ENCODE data around the gene FRG2B. TPM values are rescaled to one million over a fixed set of nuclear protein-coding genes. Genes with fewer than 3 reads are reported as not detected.
"Not testable (repeated sequence)": the region's sequence is repeated elsewhere in the genome, so short reads cannot be mapped to it uniquely, and the experiment has no call there.

FRG2B gene
- not detected for polyA plus RNA-seq (ENCODE audit: insufficient read length)

DNA sequence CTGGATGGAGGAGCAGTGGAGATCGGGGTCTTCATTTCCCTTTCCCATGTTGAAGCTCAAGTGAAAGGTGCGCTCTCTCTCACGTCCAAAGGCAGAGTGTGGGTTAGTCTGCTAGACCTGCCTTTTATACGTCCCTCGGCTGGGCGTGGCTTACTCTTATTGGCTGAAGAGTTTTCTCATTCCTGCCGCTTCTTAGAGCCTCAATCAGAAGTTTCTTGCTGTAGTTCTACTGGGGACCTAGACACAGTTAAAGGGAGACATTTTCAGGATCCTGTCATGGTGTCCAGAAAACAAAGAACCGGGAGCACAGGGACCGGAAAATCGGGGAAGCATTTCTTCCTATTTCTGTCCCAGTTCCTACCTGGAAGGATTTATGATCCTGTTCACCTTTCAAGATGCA, at the start of gene FRG2B:
Gene FRG2B (minus strand): TSS at position 101 of the 400 bp plus-strand sequence. CDS start 53 bp downstream, at position 48.
- DNase-seq (ENCODE audit: low read depth): not testable (repeated sequence)

DNA sequence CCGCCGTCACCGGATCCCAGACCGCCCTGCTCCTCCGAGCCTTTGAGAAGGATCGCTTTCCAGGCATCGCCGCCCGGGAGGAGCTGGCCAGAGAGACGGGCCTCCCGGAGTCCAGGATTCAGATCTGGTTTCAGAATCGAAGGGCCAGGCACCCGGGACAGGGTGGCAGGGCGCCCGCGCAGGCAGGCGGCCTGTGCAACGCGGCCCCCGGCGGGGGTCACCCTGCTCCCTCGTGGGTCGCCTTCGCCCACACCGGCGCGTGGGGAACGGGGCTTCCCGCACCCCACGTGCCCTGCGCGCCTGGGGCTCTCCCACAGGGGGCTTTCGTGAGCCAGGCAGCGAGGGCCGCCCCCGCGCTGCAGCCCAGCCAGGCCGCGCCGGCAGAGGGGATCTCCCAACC, 40.9 kb upstream of the FRG2B start:
- not testable (repeated sequence) for DNase-seq (ENCODE audit: low read depth)

- DNase-seq (ENCODE audit: low read depth): not testable (repeated sequence)
Measured at GRCh38 chr10:133663544-133664160, 37.1 kb upstream of the FRG2B start.

DNA sequence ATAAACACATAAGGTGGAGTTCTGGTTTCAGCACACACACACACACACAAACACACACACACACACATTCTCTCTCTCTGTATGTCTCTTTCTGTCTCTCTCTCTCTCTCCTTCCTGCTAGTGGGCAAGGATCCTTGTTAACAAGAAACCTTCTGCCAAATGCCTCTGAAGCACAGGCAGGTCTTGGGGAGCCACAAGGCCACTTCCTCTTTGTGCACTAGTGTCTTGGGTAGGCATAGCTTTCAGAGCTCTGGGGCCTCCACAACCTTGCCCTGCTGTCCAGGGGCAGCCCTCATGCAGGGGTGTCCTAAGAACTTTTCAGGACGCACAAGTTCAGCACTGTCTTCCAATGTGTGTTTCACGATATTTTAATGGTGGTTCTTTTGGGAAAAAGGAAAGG, 34.5 kb upstream of the FRG2B start:
- not testable (repeated sequence) for DNase-seq (ENCODE audit: low read depth)

DNA sequence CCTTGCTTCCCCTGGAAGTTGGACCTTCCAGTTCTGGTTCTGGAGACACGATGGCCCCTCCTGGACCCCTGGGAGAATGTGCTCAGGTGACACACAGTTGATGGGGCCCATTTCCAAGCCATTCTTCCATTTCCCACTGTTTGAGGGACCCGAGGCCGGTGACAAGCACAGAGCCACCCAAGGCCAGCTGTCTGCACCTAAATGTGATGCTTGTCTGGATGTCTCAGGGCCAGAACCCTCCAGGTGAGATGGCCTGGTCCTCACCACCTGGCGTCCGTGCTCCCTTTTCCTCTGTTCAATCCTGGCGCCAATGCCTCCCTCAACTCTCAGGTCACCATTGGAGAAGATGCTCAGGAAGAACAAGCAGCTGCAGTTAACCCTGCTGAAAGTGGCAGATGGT, 33.9 kb upstream of the FRG2B start:
- DNase-seq (ENCODE audit: low read depth): not testable (repeated sequence)

DNA sequence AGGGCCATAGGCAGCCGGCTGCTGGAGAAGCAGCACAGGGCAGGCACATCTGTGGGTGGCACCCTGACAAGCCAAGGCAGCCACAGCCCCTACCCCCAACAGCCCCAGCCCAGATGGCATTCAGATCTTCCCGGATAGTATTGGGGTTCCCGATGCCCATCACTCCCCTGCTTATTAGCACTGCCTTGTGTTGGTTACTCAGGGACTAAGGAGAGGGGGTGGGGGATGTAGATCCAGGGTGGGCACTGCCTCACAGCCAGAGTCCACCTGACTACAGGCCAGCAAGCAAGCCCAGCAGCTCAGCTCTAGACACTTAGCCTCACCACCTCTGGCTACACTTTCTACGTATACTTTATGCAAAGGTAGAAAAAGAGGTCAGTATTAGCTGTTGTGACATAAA, 30.7 kb upstream of the FRG2B start:
- not testable (repeated sequence) for DNase-seq (ENCODE audit: low read depth)

- not testable (repeated sequence) for DNase-seq (ENCODE audit: low read depth)
Measured at GRCh38 chr10:133648872-133649455, 22.4 kb upstream of the FRG2B start.

DNA sequence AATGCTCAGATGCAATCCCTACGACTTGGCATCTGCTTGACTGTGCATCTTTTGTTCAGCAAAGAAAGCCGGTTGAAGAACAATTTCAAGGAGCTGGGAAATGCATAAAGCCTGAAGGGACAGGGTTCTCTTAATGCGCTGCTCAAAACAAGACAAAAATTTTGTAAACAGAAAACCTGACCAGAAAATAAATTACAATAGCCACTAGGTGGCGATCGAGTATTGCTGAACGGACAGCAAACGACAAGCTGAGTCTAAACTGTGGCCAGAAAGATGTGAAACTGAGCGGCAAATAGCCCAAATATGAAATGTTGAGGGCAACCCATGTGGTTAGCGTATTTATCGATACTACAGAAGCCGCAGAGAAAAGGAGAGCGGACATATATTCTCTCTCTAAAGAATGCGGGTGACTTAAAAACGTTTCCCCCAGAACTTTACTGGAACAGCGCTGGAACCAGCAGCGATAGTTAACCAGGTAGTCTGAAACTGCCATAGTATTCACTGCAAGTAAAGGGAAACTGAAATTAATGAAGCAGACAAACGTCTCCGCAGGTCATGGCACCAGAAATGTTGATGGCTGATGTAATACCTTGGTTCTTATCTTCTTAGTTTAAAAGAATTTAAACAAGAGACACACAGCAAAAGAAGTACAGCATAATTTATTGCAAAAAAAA, 20.6 kb upstream of the FRG2B start:
- DNase-seq (ENCODE audit: low read depth): not testable (repeated sequence)

- not testable (repeated sequence) for DNase-seq (ENCODE audit: low read depth)
Measured at GRCh38 chr10:133637846-133638235, 11.2 kb upstream of the FRG2B start.

- DNase-seq (ENCODE audit: low read depth): not testable (repeated sequence)
Measured at GRCh38 chr10:133637202-133637845, 10.7 kb upstream of the FRG2B start.

DNA sequence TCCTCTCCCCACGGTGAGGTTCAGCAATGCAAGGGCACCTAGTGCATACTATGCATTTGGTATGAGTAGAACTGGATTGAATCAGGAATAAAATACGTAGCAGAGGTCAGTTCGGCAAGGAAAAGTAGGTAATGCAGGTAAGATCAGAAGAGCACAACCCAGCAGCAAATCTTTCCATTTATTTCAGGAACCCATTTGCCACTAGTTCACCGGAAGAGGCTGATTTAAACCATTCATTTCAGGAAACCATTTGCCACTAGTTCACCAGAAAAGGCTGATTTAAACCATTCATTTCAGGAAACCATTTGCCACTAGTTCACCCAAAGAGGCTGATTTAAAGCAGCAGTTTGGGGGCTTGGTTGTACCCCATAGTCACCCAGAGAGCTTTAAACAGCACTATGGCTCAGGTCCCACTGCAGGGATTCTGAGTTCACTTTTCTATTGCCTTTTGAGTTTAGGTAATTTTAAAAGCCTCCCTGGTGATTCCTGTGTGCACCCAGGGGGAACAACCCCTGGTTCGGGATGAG, 4.2 kb upstream of the FRG2B start:
- not testable (repeated sequence) for DNase-seq (ENCODE audit: low read depth)

- not testable (repeated sequence) for DNase-seq (ENCODE audit: low read depth)
Measured at GRCh38 chr10:133622544-133622943, 4.1 kb downstream of the FRG2B start.

DNA sequence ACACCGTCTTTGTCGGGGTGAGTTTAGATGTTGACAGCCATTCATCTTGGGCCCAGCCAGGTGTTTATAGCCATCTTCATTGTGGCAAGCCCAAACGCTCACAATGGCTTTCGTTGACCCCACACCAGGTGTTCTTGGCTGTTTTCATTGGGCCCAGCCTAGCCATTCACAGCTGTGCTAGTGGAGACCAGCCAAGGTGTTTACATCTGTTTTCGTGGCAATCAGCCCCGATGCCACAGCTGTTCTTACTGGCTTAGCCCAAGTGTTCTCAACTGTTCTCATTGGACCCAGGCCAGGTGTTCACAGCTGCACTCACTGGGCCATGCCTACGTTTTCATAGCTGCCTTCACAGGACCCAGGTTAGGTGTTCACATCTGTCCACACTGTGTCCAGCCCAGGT, 7.7 kb downstream of the FRG2B start:
- DNase-seq (ENCODE audit: low read depth): no peak

GRCh38 chr10:133617196-133617595, 9.4 kb downstream of the FRG2B start:
- DNase-seq (ENCODE audit: low read depth): no peak

GRCh38 chr10:133616371-133617130, 10.0 kb downstream of the FRG2B start:
- DNase-seq (ENCODE audit: low read depth): no peak

DNA sequence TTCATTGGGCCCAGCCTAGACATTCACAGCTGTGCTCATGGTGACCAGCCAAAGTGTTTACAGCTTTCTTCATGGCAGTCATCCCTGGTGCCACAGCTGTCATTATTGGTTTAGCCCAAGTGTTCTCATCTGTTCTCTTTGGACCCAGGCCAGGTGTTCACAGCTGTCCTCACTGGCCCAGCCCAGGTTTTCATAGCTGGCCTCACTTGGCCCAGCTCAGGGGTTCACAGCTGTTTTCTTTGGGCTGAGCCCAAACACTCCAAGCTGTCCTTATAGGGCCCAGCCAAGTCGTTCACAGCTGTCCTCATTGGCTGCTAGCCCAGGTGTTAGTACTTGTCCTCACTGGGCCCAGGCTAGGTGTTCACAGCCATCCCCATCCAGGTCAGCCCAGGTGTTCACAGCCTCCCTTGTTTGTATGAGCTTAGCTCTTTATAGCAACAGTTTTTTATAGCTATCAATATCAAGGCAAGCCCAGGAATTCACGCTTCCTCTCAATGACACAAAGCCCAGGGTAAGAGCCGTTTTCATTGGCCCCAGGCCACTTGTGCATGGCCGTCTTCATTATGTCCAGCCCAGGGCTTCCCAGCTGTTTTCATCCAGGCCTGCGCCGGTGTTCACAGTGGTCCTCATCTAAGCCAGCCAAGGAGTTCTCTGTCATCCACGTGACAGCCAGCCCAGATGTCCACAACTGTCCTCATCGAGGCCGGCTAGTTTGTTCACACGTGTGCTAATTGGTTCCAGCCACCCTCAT, 11.6 kb downstream of the FRG2B start:
- no peak for DNase-seq (ENCODE audit: low read depth)

- no peak for DNase-seq (ENCODE audit: low read depth)
Measured at GRCh38 chr10:133613699-133614098, 12.9 kb downstream of the FRG2B start.

DNA sequence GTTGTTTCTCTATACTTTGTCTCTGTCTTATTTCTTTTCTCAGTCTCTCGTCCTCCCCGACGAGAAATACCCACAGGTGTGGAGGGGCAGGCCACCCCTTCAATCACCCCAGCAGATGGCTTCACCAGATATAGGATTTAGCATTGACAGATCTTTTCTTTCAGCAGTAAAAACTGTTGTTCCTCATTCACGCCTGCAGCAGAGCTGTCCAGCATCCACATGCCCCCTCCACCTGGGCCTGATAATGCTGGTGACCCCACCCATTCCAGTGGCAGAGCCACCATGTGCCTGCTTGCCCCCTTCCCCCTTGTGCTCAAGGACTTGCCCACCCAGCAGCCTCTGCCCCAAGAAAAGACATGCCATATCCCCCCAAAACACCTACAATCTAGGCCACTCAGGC, 15.5 kb downstream of the FRG2B start:
- DNase-seq (ENCODE audit: low read depth): no peak

- DNase-seq (ENCODE audit: low read depth): no peak
Measured at GRCh38 chr10:133608855-133609254, 17.7 kb downstream of the FRG2B start.

- not testable (repeated sequence) for DNase-seq (ENCODE audit: low read depth)
Measured at GRCh38 chr10:133603434-133603833, 23.2 kb downstream of the FRG2B start.

DNA sequence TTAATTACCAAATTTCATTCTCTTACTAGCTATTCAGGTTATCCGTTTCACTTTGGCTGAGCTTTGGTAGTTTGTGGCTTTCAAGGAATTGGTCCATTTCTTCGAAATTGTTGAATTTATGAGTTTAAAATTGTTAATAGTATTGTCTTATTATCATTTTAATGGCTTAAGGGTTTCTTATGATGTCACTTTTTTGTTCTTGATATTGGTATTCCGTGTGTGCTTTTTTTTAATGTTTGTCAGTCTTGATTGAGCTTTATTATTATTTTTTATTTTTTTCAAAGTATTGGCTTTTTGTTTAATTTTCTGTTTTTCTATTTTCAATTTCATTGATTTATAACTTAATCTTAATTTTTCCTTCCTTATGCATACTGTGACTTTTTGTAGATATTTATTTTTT, 25.9 kb downstream of the FRG2B start:
- no peak for DNase-seq (ENCODE audit: low read depth)

Measured in forelimb muscle (tissue), 1 donor.